Measurements from ENCODE around the gene ASAP3.

DNA sequence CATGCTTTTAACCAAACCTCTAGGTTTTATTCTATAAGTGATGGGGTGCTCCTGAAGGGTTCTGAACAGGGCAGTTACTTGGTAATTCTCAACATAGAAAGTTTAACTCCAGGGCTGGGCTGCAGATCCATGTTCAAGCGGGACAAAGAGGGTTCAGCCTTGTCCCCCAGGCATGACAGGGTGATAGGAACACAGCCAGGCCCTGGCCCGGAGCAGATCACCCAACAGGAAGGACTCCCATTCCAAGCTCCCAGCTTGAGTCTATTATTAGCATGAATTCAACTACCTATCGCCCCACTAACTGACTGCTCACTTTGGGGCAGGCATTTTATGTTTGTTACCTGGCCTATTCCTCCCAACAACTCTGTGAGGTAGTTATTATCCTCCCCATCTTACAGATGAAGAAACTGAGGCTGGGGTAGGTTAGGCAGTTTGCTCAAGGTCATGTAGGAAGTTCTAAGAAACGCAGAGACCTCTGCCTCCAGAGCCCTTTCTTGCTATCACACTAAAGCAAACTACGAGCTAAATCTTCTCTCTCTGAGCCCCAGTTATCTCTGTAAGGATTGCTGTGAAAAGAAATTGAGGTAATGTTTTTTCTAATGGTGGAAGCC is 14.5 kb downstream of the ASAP3 start:
- TF ChIP-seq CTCF (conservative IDR thresholded peaks at IDR 0.05 in 1 of 2, IDR thresholded peaks at IDR 0.05 in 1 of 2; ENCODE audit: extremely low read depth in 1 of 2, insufficient read depth in 1 of 2, low read depth in 1 of 2, low read length in 2 of 2) (no peak), EZH2 (IDR thresholded peaks at IDR 0.05; ENCODE audit: borderline replicate concordance, low read length) (no peak)
